NOMO-1 treated with DMSO at 0.1 percent for 48 hours (cell line): ENCODE data around the gene SLC2A10.

Experiments
- DNase-seq: peaks from one replicate; lab custom pipeline; 2025; ENCODE audit not compliant: unreplicated experiment; lab: John Stamatoyannopoulos, UW

Gene SLC2A10

GRCh38 chr20:46681032-46681854 lies 28.2 kb upstream of the SLC2A10 start:
- peak; percentile 69 for DNase-seq

GRCh38 chr20:46682063-46682821 lies 27.2 kb upstream of the SLC2A10 start:
- DNase-seq = no peak

- DNase-seq = no peak
Observed at GRCh38 chr20:46683011-46683667, 26.3 kb upstream of the SLC2A10 start.

GRCh38 chr20:46683668-46683938 lies 25.8 kb upstream of the SLC2A10 start:
- DNase-seq = no peak

- no peak for DNase-seq
Observed at GRCh38 chr20:46683939-46684750, 25.3 kb upstream of the SLC2A10 start.

GRCh38 chr20:46688151-46689081 lies 21.0 kb upstream of the SLC2A10 start:
- no peak for DNase-seq

GRCh38 chr20:46689082-46689753 lies 20.2 kb upstream of the SLC2A10 start, which contains the start of gene TP53RK:
TSS of gene TP53RK (minus strand) at chr20:46689444. CDS start at chr20:46689414, 30 bp downstream.
- DNase-seq = peak; percentile 100

- no peak for DNase-seq
Observed at GRCh38 chr20:46689754-46690085, 19.7 kb upstream of the SLC2A10 start.

- peak; percentile 76 for DNase-seq
Observed at GRCh38 chr20:46690219-46691106, 19.0 kb upstream of the SLC2A10 start.

GRCh38 chr20:46691196-46691595 lies 18.3 kb upstream of the SLC2A10 start:
- no peak for DNase-seq

GRCh38 chr20:46694484-46694883 lies 15.0 kb upstream of the SLC2A10 start:
- peak; percentile 95 for DNase-seq

GRCh38 chr20:46695892-46696291 lies 13.6 kb upstream of the SLC2A10 start:
- DNase-seq = peak; percentile 82

- DNase-seq = no peak
Observed at GRCh38 chr20:46696791-46697279, 12.6 kb upstream of the SLC2A10 start.

GRCh38 chr20:46698788-46699187 lies 10.7 kb upstream of the SLC2A10 start:
- DNase-seq = no peak

GRCh38 chr20:46699651-46700359 lies 9.6 kb upstream of the SLC2A10 start:
- DNase-seq = peak; percentile 61

GRCh38 chr20:46700481-46700880 lies 9.0 kb upstream of the SLC2A10 start:
- DNase-seq = no peak

GRCh38 chr20:46701057-46701456 lies 8.4 kb upstream of the SLC2A10 start:
- DNase-seq = no peak

GRCh38 chr20:46701556-46701955 lies 7.9 kb upstream of the SLC2A10 start:
- DNase-seq = no peak
